A673 (cell line): ENCODE results near the gene PLK1. TPM values are rescaled to one million over a fixed set of nuclear protein-coding genes. Genes with fewer than 3 reads are reported as not detected.

ENCODE experiments used
- BruUV-seq: library from RNA; stranded (reverse); fragments of 400-500 nt; replicated peaks from 2 replicates; lab custom pipeline; 2021; lab: Mats Ljungman, UMichigan
- CTCF ChIA-PET: fragments of 300-600 bp; sonication (Branson Sonifier 250); formaldehyde crosslinking; loops from one replicate; lab custom pipeline; 2022; ENCODE audit warnings: antibody characterized with exemption; lab: Charles Lee
- POLR2A ChIA-PET: fragments of 300-600 bp; sonication (Branson Sonifier 250); formaldehyde crosslinking; loops from one replicate; lab custom pipeline; 2022; ENCODE audit warnings: antibody characterized with exemption; ENCODE audit not compliant: low non-redundant PET; lab: Charles Lee
- DNase-seq: peaks from one replicate; pipeline ENCODE4 v3.0.0-alpha.2; 2015; ENCODE audit warnings: low spot score
- H3K27ac ChIP-seq: fragments of 200-600 bp; sonication (generic); 2 replicates; pipeline ENCODE4 v1.5.1; 2016; ENCODE audit warnings: mixed run types, low read depth, mild to moderate bottlenecking, mixed read lengths, antibody characterized with exemption, low read length; ENCODE audit not compliant: poor library complexity, severe bottlenecking
- H3K27me3 ChIP-seq: fragments of 200-600 bp; sonication (generic); replicated peaks from 2 replicates; pipeline ENCODE4 v1.6.1; 2017; ENCODE audit warnings: mixed run types, low read depth, mild to moderate bottlenecking, mixed read lengths, antibody characterized with exemption, low read length; ENCODE audit not compliant: insufficient read depth, poor library complexity
- H3K36me3 ChIP-seq: fragments of 200-600 bp; sonication (generic); 2 replicates; pipeline ENCODE4 v1.6.1; 2016; ENCODE audit warnings: mixed run types, mild to moderate bottlenecking, mixed read lengths, antibody characterized with exemption, low read length; ENCODE audit not compliant: insufficient read depth, poor library complexity, severe bottlenecking
- H3K4me1 ChIP-seq: fragments of 200-600 bp; sonication (generic); 2 replicates; pipeline ENCODE4 v1.6.1; 2017; ENCODE audit warnings: mixed run types, mild to moderate bottlenecking, mixed read lengths, antibody characterized with exemption, low read length; ENCODE audit not compliant: insufficient read depth, poor library complexity, severe bottlenecking
- H3K4me3 ChIP-seq: fragments of 200-600 bp; sonication (generic); 2 replicates; pipeline ENCODE4 v1.5.1; 2016; ENCODE audit warnings: low read depth, mixed run types, mild to moderate bottlenecking, mixed read lengths, low read length; ENCODE audit not compliant: poor library complexity, severe bottlenecking
- H3K9me3 ChIP-seq: fragments of 200-600 bp; sonication (generic); 2 replicates; pipeline ENCODE4 v1.6.1; 2016; ENCODE audit warnings: mixed run types, low read depth, mild to moderate bottlenecking, mixed read lengths, antibody characterized with exemption, low read length; ENCODE audit not compliant: poor library complexity, severe bottlenecking
- CTCF ChIP-seq: fragments of 300-800, 200-600 bp; sonication (generic); conservative IDR thresholded peaks from 2 replicates; pipeline ENCODE4 v1.5.1; 2017; ENCODE audit warnings: low read depth, mild to moderate bottlenecking, antibody characterized with exemption, low read length, moderate library complexity, mixed read lengths
- EZH2 ChIP-seq: fragments of 200-600 bp; sonication (generic); IDR thresholded peaks from 2 replicates; pipeline ENCODE4 v1.6.1; 2017; ENCODE audit warnings: borderline replicate concordance, low read depth, mild to moderate bottlenecking, mixed read lengths, antibody characterized with exemption, low read length; ENCODE audit not compliant: poor library complexity, severe bottlenecking
- intact Hi-C: fragments of 100-400 bp; cut with micrococcal nuclease; formaldehyde crosslinking; loops from one replicate; pipeline ENCODE4 v1.10.0; 2022; ENCODE audit not compliant: unreplicated experiment
- total RNA-seq: library from RNA; stranded (reverse); gene quantifications from 2 replicates; pipeline ENCODE4 v1.2.3, GENCODE V29; 2021

Gene PLK1
- total RNA-seq, 1 experiment from 2014 or later, result 234 TPM

GRCh38 chr16:23668225-23668624 is 10.5 kb upstream of the PLK1 start:
- TF ChIP-seq EZH2 (no peak), CTCF (no peak)
- H3K27me3 ChIP-seq, result no peaks in the 10 kb centered on the region
- ChIA-PET POLR2A (no interaction called here), CTCF (no interaction called here)
- intact Hi-C loops, result no loop called here
- no TSS peak for BruUV-seq
- H3K4me1 ChIP-seq, result no peaks in the 10 kb centered on the region
- no peak for DNase-seq
- H3K27ac ChIP-seq, result no peak overlapping the region
- no peak overlapping the region for H3K4me3 ChIP-seq
- H3K36me3 ChIP-seq, result peaks cover 65% of the 10 kb centered on the region
- H3K9me3 ChIP-seq, result no peaks in the 10 kb centered on the region

GRCh38 chr16:23668873-23669272 is 9.8 kb upstream of the PLK1 start:
- H3K27ac ChIP-seq, result no peak overlapping the region
- DNase-seq, result no peak
- H3K36me3 ChIP-seq, result peaks cover 61% of the 10 kb centered on the region
- intact Hi-C loops, result no loop called here
- H3K9me3 ChIP-seq, result no peaks in the 10 kb centered on the region
- ChIA-PET POLR2A (interaction anchor here (0.6 kb wide), 1 partner anchor 83 kb away, joined by 10 read pairs; no protein-coding TSS in a partner anchor), CTCF (no interaction called here)
- no peaks in the 10 kb centered on the region for H3K27me3 ChIP-seq
- TF ChIP-seq CTCF (no peak), EZH2 (no peak)
- H3K4me1 ChIP-seq, result no peaks in the 10 kb centered on the region
- no TSS peak for BruUV-seq
- H3K4me3 ChIP-seq, result no peak overlapping the region

GRCh38 chr16:23670137-23670776 is 8.4 kb upstream of the PLK1 start:
- Histone ChIP-seq H3K27ac (no peak overlapping the region), H3K4me1 (no peaks in the 10 kb centered on the region), H3K9me3 (no peaks in the 10 kb centered on the region), H3K27me3 (no peaks in the 10 kb centered on the region), H3K36me3 (peaks cover 47% of the 10 kb centered on the region), H3K4me3 (no peak overlapping the region)
- DNase-seq, result no peak
- BruUV-seq, result no TSS peak
- ChIA-PET POLR2A (no interaction called here), CTCF (no interaction called here)
- intact Hi-C loops, result no loop called here
- TF ChIP-seq EZH2 (no peak), CTCF (no peak)
